K562 (cell line): ENCODE results near the gene CENPQ. TPM values are rescaled to one million over a fixed set of nuclear protein-coding genes. Genes with fewer than 3 reads are reported as not detected.

Experiments
- ATAC-seq: fragments of 200-7000 bp; cut with Tn5 transposase; 3 replicates; pipeline ENCODE4 v1.9.1; 2020; ENCODE audit warnings: moderate library complexity
- BruUV-seq: library from RNA; stranded (reverse); fragments of 400-500 nt; replicated peaks from 2 replicates; lab custom pipeline; 2021; lab: Mats Ljungman, UMichigan
- CTCF ChIA-PET: fragments of 300-600 bp; formaldehyde crosslinking; extraction: SDS; loops from one replicate; lab custom pipeline; 2021; ENCODE audit warnings: low intra/inter-chr PET ratio; lab: Yijun Ruan, JAX
- POLR2A ChIA-PET: fragments of 300-600, 350-650 bp; sonication (Branson Sonifier 250); formaldehyde crosslinking; extraction: SDS; loops from one replicate; lab custom pipeline; 2021; ENCODE audit warnings: antibody characterized with exemption, inconsistent platforms; lab: Yijun Ruan, JAX
- DNase-seq, 4 experiments: peaks; one replicate each; pipeline versions ENCODE4 v3.0.0 to v3.0.0-alpha.2; 2011 to 2018; ENCODE audit warnings: low spot score in 3 of 4, mixed read lengths in 3 of 4; ENCODE audit errors: extremely low read depth in 1 of 4
- FAIRE-seq: peaks from 2 replicates; lab custom pipeline; 2011; peaks lifted over from hg19 to GRCh38; lab: Jason Lieb, UNC
- H2AFZ ChIP-seq: 2 replicates; pipeline ENCODE4 v1.6.0; 2011; ENCODE audit warnings: low read depth, low read length, control low read depth, inconsistent platforms
- H3K27ac ChIP-seq: fragments of 200-600 bp; 3 replicates; pipeline ENCODE4 v1.8.0; 2011; ENCODE audit warnings: low read depth, mild to moderate bottlenecking, control low read depth, inconsistent platforms, low read length, moderate library complexity, mixed read lengths; ENCODE audit errors: extremely low read depth
- H3K27me3 ChIP-seq, 2 experiments: fragments of 300-600 bp in 1 of 2; 2 replicates in 1 of 2; 3 replicates in 1 of 2; pipeline versions ENCODE4 v1.6.0 to v1.8.0; 2011; ENCODE audit warnings: inconsistent platforms in 2 of 2, low read length in 2 of 2, mild to moderate bottlenecking in 1 of 2, mixed read lengths in 1 of 2, moderate library complexity in 1 of 2; ENCODE audit not compliant: control insufficient read depth in 2 of 2, insufficient read depth in 2 of 2
- H3K36me3 ChIP-seq: fragments of 300-600 bp; 3 replicates; pipeline ENCODE4 v1.8.0; 2011; ENCODE audit warnings: mild to moderate bottlenecking, low read length, inconsistent platforms; ENCODE audit not compliant: control insufficient read depth, insufficient read depth
- H3K4me1 ChIP-seq, 2 experiments: fragments of 200-600 bp in 1 of 2; replicated peaks in 1 of 2; 2 replicates in 1 of 2; 3 replicates in 1 of 2; pipeline versions ENCODE4 v1.5.1 to v1.8.0; 2011; ENCODE audit warnings: inconsistent platforms in 2 of 2, low read length in 2 of 2, mild to moderate bottlenecking in 1 of 2, mixed read lengths in 1 of 2, moderate library complexity in 1 of 2; ENCODE audit not compliant: control insufficient read depth in 2 of 2, insufficient read depth in 2 of 2
- H3K4me2 ChIP-seq: 2 replicates; pipeline ENCODE4 v1.6.1; 2011; ENCODE audit warnings: low read length, control low read depth, inconsistent platforms, mixed read lengths; ENCODE audit not compliant: insufficient read depth
- H3K4me3 ChIP-seq: fragments of 200-600 bp; sonication (generic), shearing (Covaris generic); 2 replicates; pipeline ENCODE4 v1.5.1; 2016; ENCODE audit warnings: control low read depth, inconsistent platforms
- H3K79me2 ChIP-seq: fragments of 200-600 bp; 3 replicates; pipeline ENCODE4 v1.8.0; 2011; ENCODE audit warnings: low read length, inconsistent platforms; ENCODE audit not compliant: control insufficient read depth, insufficient read depth
- H3K9ac ChIP-seq, 2 experiments: 2 replicates each; pipeline versions ENCODE4 v1.6.0 to v1.6.1; 2011; ENCODE audit warnings: low read depth in 2 of 2, low read length in 2 of 2, control low read depth in 1 of 2, inconsistent platforms in 1 of 2, mild to moderate bottlenecking in 1 of 2, mixed read lengths in 1 of 2; ENCODE audit not compliant: insufficient read depth in 1 of 2
- H3K9me1 ChIP-seq: one replicate; pipeline ENCODE4 v1.6.0; 2011; ENCODE audit warnings: inconsistent platforms, mild to moderate bottlenecking, low read length, moderate library complexity; ENCODE audit not compliant: control insufficient read depth, insufficient read depth
- H3K9me3 ChIP-seq: replicated peaks from 2 replicates; pipeline ENCODE4 v1.5.1; 2011; ENCODE audit warnings: low read depth, low read length, inconsistent platforms; ENCODE audit not compliant: control insufficient read depth, insufficient read depth
- H4K20me1 ChIP-seq: replicated peaks from 2 replicates; pipeline ENCODE4 v1.6.1; 2011; ENCODE audit warnings: low read length, inconsistent platforms, mixed read lengths; ENCODE audit not compliant: control insufficient read depth, insufficient read depth
- AFF4 ChIP-seq: sonication (generic); formaldehyde crosslinking; IDR thresholded peaks from 2 replicates; pipeline ENCODE4 v1.8.0; 2023; ENCODE audit warnings: mild to moderate bottlenecking, missing genetic modification reagents
- BCOR ChIP-seq: fragments of 450-650 bp; IDR thresholded peaks from 2 replicates; pipeline ENCODE4 v1.6.1; 2016
- CTCF ChIP-seq, 3 experiments: IDR thresholded peaks in 2 of 3; conservative IDR thresholded peaks in 1 of 3; 2 replicates each; pipeline ENCODE4 v1.5.1; 2011 to 2012; ENCODE audit warnings: low read length in 3 of 3, mild to moderate bottlenecking in 3 of 3, control low read depth in 2 of 3, improper control_type of control experiment in 1 of 3, inconsistent platforms in 1 of 3, low read depth in 1 of 3, mixed read lengths in 1 of 3, moderate library complexity in 1 of 3; ENCODE audit not compliant: insufficient read depth in 2 of 3
- RAD21 ChIP-seq, 2 experiments: fragments of 250-450 bp in 1 of 2; fragments of 450-650 bp in 1 of 2; sonication (Bioruptor Pico) in 1 of 2; formaldehyde crosslinking in 1 of 2; IDR thresholded peaks in 1 of 2; conservative IDR thresholded peaks in 1 of 2; 2 replicates each; pipeline versions ENCODE4 v1.4.0 to v1.8.0; 2020 to 2022; ENCODE audit warnings: mild to moderate bottlenecking in 2 of 2, moderate library complexity in 1 of 2
- REST ChIP-seq, 2 experiments: fragments of 450-650 bp; formaldehyde crosslinking in 1 of 2; IDR thresholded peaks; 2 replicates each; pipeline versions ENCODE4 v1.4.0 to v1.6.1; 2014 to 2020; ENCODE audit warnings: mild to moderate bottlenecking in 2 of 2, borderline replicate concordance in 1 of 2, low read depth in 1 of 2
- WGBS: fragments of 100-300 bp; shearing (Covaris generic); methylation state at CpG from one replicate; pipeline ENCODE4 v1.1.6; 2016; ENCODE audit warnings: low coverage, mixed read lengths; ENCODE audit not compliant: insufficient coverage; ENCODE audit errors: missing lambda C conversion rate; 5-methylcytosine and 5-hydroxymethylcytosine counted together
- in situ Hi-C: fragments of 300-500 bp; cut with MboI; formaldehyde crosslinking; loops from 4 replicates; pipeline ENCODE4 v1.15.0; 2018; ENCODE audit warnings: inconsistent platforms, mixed read lengths
- intact Hi-C: fragments of 100-400 bp; cut with micrococcal nuclease; formaldehyde crosslinking; loops from 2 replicates; pipeline ENCODE4 v1.14.2; 2022
- polyA plus RNA-seq, 8 experiments: library from polyadenylated mRNA; depleted of rRNA in 4 of 8; stranded (reverse) in 5 of 8; unstranded in 3 of 8; fragments of >200 nt; fragmentation: Nextera tagmentation in 2 of 8; fragmentation: Illumina TruSeq in 1 of 8; extraction: Ambion mirVana in 2 of 8; extraction: Trizol in 1 of 8; gene quantifications; 2 replicates each; pipeline versions ENCODE4 v1.2.1 to v1.2.3, GENCODE V29; 2011 to 2014; ENCODE audit warnings: inconsistent platforms in 1 of 8, missing spikeins in 1 of 8
- total RNA-seq, 7 experiments: library from RNA; depleted of rRNA in 6 of 7; stranded (reverse); fragments of >200 nt in 6 of 7; fragmentation: Illumina TruSeq in 2 of 7; extraction: Trizol in 2 of 7; gene quantifications; 2 replicates each; pipeline versions ENCODE4 v1.2.1 to v1.2.3, GENCODE V29; 2011 to 2021; ENCODE audit warnings: low replicate concordance in 1 of 7

Gene CENPQ
- total and polyA plus RNA-seq, 9 of the 15 experiments (the other 6 are each of a cell fraction or from before 2014, with no cell fraction given): 12.7 to 48.3 (median 26.4) TPM

- TF ChIP-seq AFF4 (CRISPR knock-in tag) (no peak), BCOR (no peak)
These were observed 47.0 kb upstream of the CENPQ start (continued) for GRCh38 chr6:49416195-49416594.

GRCh38 chr6:49423817-49424216, 39.4 kb upstream of the CENPQ start:
- Histone ChIP-seq H3K36me3 (no peaks in the 10 kb centered on the region), H3K4me3 (no peak overlapping the region), H3K27ac (no peak overlapping the region), H3K9me1 (no peaks in the 10 kb centered on the region), H3K4me2 (no peak overlapping the region), H3K9ac (no peak overlapping the region), H4K20me1 (no peaks in the 10 kb centered on the region), H2AFZ (no peak overlapping the region), H3K9me3 (no peaks in the 10 kb centered on the region), H3K79me2 (no peaks in the 10 kb centered on the region), H3K27me3 (no peaks in the 10 kb centered on the region), H3K4me1 (no peaks in the 10 kb centered on the region)
- in situ Hi-C loops (loop anchor here (10.0 kb wide), 1 partner anchor 1639 kb away; the partner anchor contains the start of gene OPN5), intact Hi-C loops (no loop called here)
- DNase-seq (no peak), ATAC-seq (0 out of 3 replicates have a peak, but pooled peaks have one; percentile 37), FAIRE-seq (no peak)
- 0% methylated on average over 1 of the region's 1 CpG for WGBS
- no TSS peak for BruUV-seq
- POLR2A ChIA-PET: no interaction called here
- CTCF ChIA-PET: no interaction called here
- TF ChIP-seq REST (IDR thresholded peaks at IDR 0.05; ENCODE audit: borderline replicate concordance) (peak; percentile 20; the same call in 1 of the 2 replicates), REST (CRISPR knock-in tag; IDR thresholded peaks at IDR 0.05; ENCODE audit: low read depth) (no peak), CTCF (IDR thresholded peaks at IDR 0.05 in 2 of 3, conservative IDR thresholded peaks at IDR 0.05 in 1 of 3; ENCODE audit: insufficient read depth in 2 of 3, low read depth in 1 of 3, low read length in 3 of 3) (peak in 1 of 3 experiments; percentile 37; a peak in 1 of 6 replicates), RAD21 (CRISPR knock-in tag; conservative IDR thresholded peaks at IDR 0.05 in 1 of 2, IDR thresholded peaks at IDR 0.05 in 1 of 2) (peak; percentile 36 to 67)
